ENCODE results near the gene UFSP1. TPM values are rescaled to one million over a fixed set of nuclear protein-coding genes. Genes with fewer than 3 reads are reported as not detected.
"Not testable (repeated sequence)": the region's sequence is repeated elsewhere in the genome, so short reads cannot be mapped to it uniquely, and the experiment has no call there.

UFSP1 gene
- total and polyA plus RNA-seq, 11 donors: 1.0 to 3.4 (median 1.8) TPM

DNA sequence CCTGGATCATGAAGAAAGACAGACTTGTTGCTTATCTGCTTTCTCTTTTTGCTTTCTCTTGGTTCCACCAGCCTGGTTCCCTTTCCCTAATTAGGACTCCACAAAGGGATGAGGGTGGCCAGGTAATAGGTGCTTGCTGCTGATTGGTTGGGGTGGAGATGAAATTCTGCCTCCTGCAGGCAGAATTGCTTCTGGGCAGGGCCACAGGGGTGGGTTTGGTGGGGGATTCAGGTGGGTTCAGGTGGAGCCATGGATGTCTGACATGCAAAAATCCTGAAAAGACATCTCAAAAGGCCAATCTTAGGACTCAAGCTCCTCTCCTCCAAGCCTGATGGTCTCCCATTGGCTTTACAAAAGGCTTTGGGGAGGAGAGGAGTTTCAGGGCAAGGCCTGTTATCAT is 31.5 kb upstream of the UFSP1 start:
- H3K4me1 ChIP-seq: peaks cover 0 to 3% (median 0%) of the 10 kb centered on the region in 12 donors
- H3K9me3 ChIP-seq: no peaks in the 10 kb centered on the region
- H3K27me3 ChIP-seq: peaks cover 0 to 9% (median 0%) of the 10 kb centered on the region in 9 donors
- DNase-seq (no peak), ATAC-seq (no peak)
- intact Hi-C loops (cut with DNase I): no loop called here
- H3K4me3 ChIP-seq: no peak overlapping the region
- no peaks in the 10 kb centered on the region for H3K36me3 ChIP-seq
- H3K27ac ChIP-seq: no peak overlapping the region
- no peak for TF ChIP-seq POLR2A (IDR thresholded peaks at IDR 0.05)
- no peak for TF ChIP-seq CTCF (IDR thresholded peaks at IDR 0.05)

GRCh38 chr7:100919779-100920437 is 30.4 kb upstream of the UFSP1 start:
- H3K27ac ChIP-seq; H3K9me3 ChIP-seq; H3K4me1 ChIP-seq; DNase-seq; H3K36me3 ChIP-seq; intact Hi-C loops (cut with DNase I); ATAC-seq; H3K4me3 ChIP-seq: not testable (repeated sequence)
- peaks cover 0 to 12% (median 0%) of the 10 kb centered on the region in 9 donors for H3K27me3 ChIP-seq
- 75 to 77% (median 76%) methylated on average over 9 of the region's 9 CpGs for WGBS, 4 donors

DNA sequence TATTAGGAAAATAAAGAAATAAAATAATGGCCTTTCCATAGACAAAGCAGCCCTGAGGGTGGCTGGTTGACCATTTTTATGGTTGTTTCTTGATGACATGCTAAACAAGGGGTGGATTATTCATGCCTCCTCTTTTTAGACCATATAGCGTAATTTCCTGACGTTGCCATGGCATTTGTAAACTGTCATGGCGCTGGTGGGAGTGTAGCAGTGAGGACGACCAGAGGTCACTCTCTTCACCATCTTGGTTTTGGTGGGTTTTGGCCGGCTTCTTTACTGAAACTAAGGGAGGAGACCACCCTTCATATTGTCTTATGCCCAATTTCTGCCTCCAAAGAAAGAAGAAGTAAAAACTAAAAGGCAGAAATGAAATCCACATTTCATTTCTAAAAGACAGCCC is 29.8 kb upstream of the UFSP1 start:
- 81 to 86% (median 84%) methylated on average over 5 of the region's 5 CpGs for WGBS, 4 donors
- H3K27ac ChIP-seq; intact Hi-C loops (cut with DNase I); DNase-seq; H3K36me3 ChIP-seq; H3K9me3 ChIP-seq; ATAC-seq; H3K4me1 ChIP-seq; H3K4me3 ChIP-seq: not testable (repeated sequence)
- H3K27me3 ChIP-seq: peaks cover 0 to 12% (median 0%) of the 10 kb centered on the region in 9 donors

- ATAC-seq (no peak), DNase-seq (no peak)
- H3K4me3 ChIP-seq: no peak overlapping the region
- intact Hi-C loops (cut with DNase I): no loop called here
- H3K36me3 ChIP-seq: no peaks in the 10 kb centered on the region
- no peaks in the 10 kb centered on the region for H3K9me3 ChIP-seq
- H3K27me3 ChIP-seq: peaks cover 0 to 12% (median 0%) of the 10 kb centered on the region in 9 donors
- peaks cover 0 to 9% (median 0%) of the 10 kb centered on the region in 12 donors for H3K4me1 ChIP-seq
- WGBS, 4 donors: 79 to 88% (median 85%) methylated on average over 8 of the region's 8 CpGs
- TF ChIP-seq CTCF (IDR thresholded peaks at IDR 0.05) (no peak), POLR2A (IDR thresholded peaks at IDR 0.05) (no peak)
- H3K27ac ChIP-seq: no peak overlapping the region
These were observed 25.4 kb upstream of the UFSP1 start for GRCh38 chr7:100914879-100915447.

GRCh38 chr7:100914208-100914878 is 24.8 kb upstream of the UFSP1 start:
- H3K27me3 ChIP-seq: peaks cover 0 to 12% (median 0%) of the 10 kb centered on the region in 9 donors
- peaks cover 0 to 10% (median 0%) of the 10 kb centered on the region in 12 donors for H3K4me1 ChIP-seq
- H3K36me3 ChIP-seq: no peaks in the 10 kb centered on the region
- intact Hi-C loops (cut with DNase I): no loop called here
- H3K4me3 ChIP-seq: no peak overlapping the region
- TF ChIP-seq CTCF (IDR thresholded peaks at IDR 0.05): no peak
- no peak for TF ChIP-seq POLR2A (IDR thresholded peaks at IDR 0.05)
- peak in 1 of 5 donors; percentile 28 for DNase-seq
- H3K9me3 ChIP-seq: no peaks in the 10 kb centered on the region
- WGBS, 4 donors: 76 to 89% (median 87%) methylated on average over 15 of the region's 15 CpGs
- H3K27ac ChIP-seq: no peak overlapping the region
- peak in 3 of 4 donors; percentile 36 to 48 (median 46) for ATAC-seq
